Measurements from ENCODE around the gene LRRC25.

Gene LRRC25

DNA sequence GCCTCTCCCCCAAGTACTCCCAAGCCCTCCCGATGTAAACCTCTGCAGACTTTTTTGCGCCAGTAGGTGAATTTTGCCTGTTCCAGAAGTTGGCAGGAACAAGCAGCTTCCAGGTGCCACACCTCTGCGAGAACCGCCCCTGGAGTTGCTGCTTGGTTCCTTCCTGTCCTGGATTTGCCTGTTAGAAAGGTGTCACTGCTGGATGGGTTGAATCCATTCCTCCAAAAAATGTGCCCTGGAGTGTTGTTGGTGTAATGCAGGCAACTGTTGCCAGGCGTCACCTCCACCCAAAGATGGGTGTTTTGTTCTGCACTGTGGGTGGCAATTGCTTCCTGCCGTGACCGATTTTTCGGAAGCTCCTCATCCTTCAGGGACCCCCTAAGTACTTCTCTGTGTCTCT lies 51.3 kb downstream of the LRRC25 start:
- TF ChIP-seq, protein P1, sequence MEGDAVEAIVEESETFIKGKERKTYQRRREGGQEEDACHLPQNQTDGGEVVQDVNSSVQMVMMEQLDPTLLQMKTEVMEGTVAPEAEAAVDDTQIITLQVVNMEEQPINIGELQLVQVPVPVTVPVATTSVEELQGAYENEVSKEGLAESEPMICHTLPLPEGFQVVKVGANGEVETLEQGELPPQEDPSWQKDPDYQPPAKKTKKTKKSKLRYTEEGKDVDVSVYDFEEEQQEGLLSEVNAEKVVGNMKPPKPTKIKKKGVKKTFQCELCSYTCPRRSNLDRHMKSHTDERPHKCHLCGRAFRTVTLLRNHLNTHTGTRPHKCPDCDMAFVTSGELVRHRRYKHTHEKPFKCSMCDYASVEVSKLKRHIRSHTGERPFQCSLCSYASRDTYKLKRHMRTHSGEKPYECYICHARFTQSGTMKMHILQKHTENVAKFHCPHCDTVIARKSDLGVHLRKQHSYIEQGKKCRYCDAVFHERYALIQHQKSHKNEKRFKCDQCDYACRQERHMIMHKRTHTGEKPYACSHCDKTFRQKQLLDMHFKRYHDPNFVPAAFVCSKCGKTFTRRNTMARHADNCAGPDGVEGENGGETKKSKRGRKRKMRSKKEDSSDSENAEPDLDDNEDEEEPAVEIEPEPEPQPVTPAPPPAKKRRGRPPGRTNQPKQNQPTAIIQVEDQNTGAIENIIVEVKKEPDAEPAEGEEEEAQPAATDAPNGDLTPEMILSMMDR (IDR thresholded peaks at IDR 0.05; ENCODE audit: low read depth, low read length, missing control alignments): no peak

DNA sequence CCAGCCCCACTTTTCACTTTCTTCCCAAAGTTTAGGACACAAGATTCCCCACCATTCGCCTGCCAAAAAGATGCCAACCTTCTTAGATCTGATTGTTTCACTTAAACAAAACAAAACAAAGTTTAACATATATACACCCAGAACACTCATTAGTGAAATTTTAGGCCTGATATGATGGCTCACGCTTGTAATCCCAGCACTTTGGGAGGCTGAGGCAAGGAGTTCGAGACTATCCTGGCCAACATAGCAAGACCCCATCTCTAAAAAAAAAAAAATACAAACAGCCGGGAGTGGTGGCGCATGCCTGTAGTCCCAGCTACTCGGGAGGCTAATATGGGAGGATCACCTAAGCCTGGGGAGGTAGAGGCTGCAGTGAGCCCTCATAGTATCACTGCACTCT lies 52.1 kb downstream of the LRRC25 start:
- TF ChIP-seq, protein P1 (IDR thresholded peaks at IDR 0.05; ENCODE audit: low read depth, low read length, missing control alignments): no peak
- no peak overlapping the region for H3K4me3 ChIP-seq (replicated peaks; ENCODE audit: low read depth, low read length)
- no peak for DNase-seq (ENCODE audit: extremely low read depth, low read depth)

More for the DNA sequence above, 51.3 kb downstream of the LRRC25 start:
- no peak for DNase-seq (ENCODE audit: extremely low read depth, low read depth)
- H3K4me3 ChIP-seq (replicated peaks; ENCODE audit: low read depth, low read length): no peak overlapping the region

DNA sequence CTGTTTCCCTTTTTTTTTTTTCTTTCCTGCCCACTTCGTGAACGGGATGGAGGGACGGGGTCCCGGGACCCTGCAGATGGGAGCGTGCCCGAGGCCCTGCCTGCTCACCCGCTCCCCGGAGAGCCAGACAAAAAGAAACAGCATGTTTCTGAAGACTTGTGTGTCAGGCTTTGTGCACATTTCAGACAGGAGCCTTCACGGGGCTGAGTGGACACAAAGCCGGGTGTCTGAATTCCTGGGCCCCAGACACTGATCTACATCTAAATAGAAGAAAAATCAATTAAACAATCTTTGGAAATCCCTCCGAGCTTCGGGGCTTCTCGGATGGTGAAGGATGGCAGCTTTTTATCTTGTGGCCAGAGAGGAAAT lies 52.9 kb downstream of the LRRC25 start:
- DNase-seq (ENCODE audit: extremely low read depth, low read depth): no peak
- TF ChIP-seq, protein P1 (IDR thresholded peaks at IDR 0.05; ENCODE audit: low read depth, low read length, missing control alignments): no peak
- H3K4me3 ChIP-seq (replicated peaks; ENCODE audit: low read depth, low read length): no peak overlapping the region

DNA sequence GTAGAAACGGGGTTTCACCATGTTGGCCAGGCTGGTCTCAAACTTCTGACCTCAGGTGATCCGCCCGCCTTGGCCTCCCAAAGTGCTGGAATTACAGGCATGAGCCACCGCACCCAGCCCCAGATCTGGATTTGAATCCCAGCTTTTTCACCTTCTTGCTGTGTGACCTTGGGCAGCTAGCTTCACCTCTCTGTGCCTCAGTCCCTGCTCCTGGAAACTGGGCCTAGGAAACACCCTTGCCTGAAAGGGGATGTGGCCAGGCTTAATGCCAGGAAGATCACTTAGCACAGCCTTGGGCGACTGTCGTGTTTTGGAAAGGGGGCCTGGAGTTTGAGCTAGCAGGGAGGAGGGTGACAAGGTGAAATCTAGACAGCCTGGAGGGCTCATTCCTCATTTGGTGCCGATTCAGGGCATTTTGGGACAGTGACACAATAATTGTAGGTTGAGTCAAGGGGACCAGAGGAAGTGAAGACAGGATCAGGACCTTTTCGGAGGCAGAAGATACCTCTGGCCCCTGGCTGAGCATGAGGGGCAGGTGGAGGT lies 55.3 kb downstream of the LRRC25 start:
- H3K4me3 ChIP-seq (replicated peaks; ENCODE audit: low read depth, low read length): no peak overlapping the region
- TF ChIP-seq, protein P1 (IDR thresholded peaks at IDR 0.05; ENCODE audit: low read depth, low read length, missing control alignments): no peak
- DNase-seq (ENCODE audit: extremely low read depth, low read depth): no peak
